NCI-H128 (cell line): ENCODE measurements around the gene DARS2.
"Not testable (repeated sequence)": the region's sequence is repeated elsewhere in the genome, so short reads cannot be mapped to it uniquely, and the experiment has no call there.

Source experiments
- DNase-seq: peaks from one replicate; lab custom pipeline; 2025; ENCODE audit not compliant: unreplicated experiment; lab: John Stamatoyannopoulos, UW

Gene DARS2

DNA sequence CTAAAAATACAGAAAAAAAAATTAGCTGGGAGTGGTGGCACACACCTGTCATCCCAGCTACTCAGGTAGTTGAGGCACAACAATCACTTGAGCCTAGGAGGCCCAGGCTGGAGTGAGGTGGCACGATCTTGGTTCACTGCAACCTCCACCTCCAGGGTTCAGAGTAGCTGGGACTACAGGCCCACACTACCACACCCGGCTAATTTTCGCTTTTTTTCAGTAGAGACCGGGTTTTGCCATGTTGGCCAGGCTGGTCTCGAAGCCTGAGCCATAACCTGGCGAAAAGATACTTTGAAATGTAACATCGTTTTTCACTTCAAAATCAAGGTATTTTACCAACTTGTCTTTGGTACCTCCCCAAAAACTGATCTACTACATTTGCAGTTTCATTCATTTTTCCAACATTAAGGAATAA is 37.3 kb downstream of the DARS2 start:
- no peak for DNase-seq

- not testable (repeated sequence) for DNase-seq
Observed at GRCh38 chr1:173862146-173862768, 37.8 kb downstream of the DARS2 start.

- DNase-seq, result no peak
Observed at GRCh38 chr1:173862769-173863223, 38.3 kb downstream of the DARS2 start.

GRCh38 chr1:173863224-173864161 is 39.0 kb downstream of the DARS2 start:
- no peak for DNase-seq

- no peak for DNase-seq
Observed at GRCh38 chr1:173864179-173864867, 39.9 kb downstream of the DARS2 start.

DNA sequence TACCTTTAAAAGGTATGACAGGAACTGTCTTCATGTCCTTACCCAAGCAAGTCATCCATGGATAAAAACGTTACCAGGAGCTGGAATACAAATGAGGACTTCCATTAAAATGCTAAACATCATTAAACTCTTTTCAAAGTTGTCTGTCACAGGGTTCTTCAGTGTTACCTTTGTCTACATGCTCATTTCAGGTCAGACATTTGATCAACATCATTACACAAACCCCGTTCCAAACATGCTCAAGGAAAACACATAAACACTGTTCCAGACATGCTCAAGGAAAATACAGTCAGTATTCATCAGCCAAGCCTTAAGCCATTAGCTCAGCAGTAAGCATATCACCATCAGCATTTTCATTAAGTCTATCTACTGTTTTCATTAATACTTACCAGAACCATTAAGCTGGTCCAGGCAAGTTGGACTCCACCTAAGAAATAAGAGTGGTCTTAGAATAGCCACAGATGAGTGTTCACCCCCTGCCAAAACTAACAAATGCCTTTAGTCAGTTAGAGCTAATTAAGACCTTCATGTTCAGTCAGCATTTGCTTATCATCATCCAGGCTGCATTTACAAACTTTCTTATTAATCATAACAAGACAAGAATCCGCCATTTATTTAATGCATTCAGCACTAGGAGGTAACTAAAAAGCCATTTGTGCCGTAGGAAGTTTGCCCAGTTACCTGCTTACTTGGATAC is 41.1 kb downstream of the DARS2 start:
- no peak for DNase-seq

- DNase-seq, result no peak
Observed at GRCh38 chr1:173866413-173867115, 42.1 kb downstream of the DARS2 start.

GRCh38 chr1:173867141-173867752 is 42.8 kb downstream of the DARS2 start:
- DNase-seq, result no peak

GRCh38 chr1:173867753-173868265 is 43.3 kb downstream of the DARS2 start, which contains the start of gene GAS5:
Gene GAS5, minus strand, starts transcription at chr1:173867989.
- peak; percentile 99 for DNase-seq

- peak; percentile 68 for DNase-seq
Observed at GRCh38 chr1:173868266-173869020, 44.0 kb downstream of the DARS2 start, which contains the start of gene ZBTB37. Gene ZBTB37, plus strand, starts transcription at chr1:173868380. Its CDS starts 1,846 bp downstream, at chr1:173870226.

GRCh38 chr1:173869021-173869359 is 44.5 kb downstream of the DARS2 start:
- DNase-seq, result no peak

DNA sequence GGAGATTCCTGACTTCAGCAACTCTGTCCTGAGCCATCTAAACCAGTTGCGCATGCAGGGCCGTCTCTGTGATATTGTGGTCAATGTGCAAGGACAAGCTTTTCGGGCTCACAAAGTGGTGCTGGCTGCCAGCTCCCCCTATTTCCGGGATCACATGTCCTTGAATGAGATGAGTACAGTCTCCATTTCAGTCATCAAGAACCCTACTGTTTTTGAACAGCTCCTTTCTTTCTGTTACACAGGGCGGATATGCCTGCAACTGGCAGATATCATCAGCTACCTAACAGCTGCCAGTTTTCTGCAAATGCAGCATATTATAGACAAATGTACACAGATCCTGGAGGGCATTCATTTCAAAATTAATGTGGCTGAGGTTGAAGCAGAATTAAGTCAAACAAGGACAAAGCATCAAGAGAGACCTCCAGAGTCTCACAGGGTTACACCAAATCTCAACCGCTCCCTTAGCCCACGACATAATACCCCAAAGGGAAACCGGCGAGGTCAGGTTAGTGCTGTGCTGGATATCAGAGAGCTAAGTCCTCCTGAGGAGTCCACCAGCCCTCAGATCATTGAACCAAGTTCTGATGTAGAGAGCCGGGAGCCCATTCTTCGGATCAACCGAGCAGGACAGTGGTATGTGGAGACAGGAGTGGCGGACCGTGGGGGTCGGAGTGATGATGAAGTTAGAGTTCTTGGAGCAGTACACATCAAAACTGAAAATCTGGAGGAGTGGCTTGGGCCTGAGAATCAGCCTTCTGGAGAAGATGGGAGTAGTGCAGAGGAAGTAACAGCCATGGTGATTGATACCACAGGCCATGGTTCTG is 46.0 kb downstream of the DARS2 start:
- DNase-seq, result no peak

DNA sequence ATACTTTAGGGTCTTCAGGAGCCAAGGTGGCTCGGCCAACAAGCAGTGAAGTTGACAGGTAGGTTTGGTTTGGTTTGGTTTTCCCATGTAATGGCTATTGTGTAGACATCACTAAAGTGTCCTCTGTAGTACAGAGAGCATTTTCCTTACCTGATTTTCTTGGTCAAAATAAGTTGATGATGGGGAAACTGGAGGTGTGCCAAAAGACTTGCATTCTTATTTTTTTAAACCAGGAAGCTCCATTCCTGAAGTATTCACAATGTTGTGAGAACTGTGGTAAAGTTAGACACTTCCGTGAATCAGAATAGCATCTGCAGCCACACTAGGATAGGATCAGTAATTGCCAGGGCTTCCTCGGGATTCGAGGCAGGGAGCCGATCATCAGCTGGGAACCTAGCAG is 46.6 kb downstream of the DARS2 start:
- no peak for DNase-seq

- DNase-seq, result no peak
Observed at GRCh38 chr1:173871500-173871899, 47.0 kb downstream of the DARS2 start.

DNA sequence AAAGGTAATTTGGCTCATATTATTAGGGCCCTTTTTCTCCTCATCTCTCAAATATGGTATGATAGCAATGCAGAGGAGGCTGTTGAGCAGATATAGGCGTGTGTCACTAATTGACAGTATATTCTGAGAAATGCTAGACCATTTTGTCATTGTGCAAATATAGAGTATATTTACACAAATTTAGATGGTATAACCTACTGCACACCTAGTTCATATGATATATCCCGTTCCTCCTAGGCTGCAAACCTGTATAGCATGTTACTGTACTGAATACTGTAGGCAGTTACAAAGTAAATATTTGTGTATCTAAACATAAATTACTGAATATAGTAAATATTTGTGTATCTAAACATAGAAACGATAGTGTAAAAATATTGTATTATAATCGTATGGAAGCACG is 52.3 kb downstream of the DARS2 start:
- no peak for DNase-seq

- no peak for DNase-seq
Observed at GRCh38 chr1:173878251-173878650, 53.8 kb downstream of the DARS2 start.

DNA sequence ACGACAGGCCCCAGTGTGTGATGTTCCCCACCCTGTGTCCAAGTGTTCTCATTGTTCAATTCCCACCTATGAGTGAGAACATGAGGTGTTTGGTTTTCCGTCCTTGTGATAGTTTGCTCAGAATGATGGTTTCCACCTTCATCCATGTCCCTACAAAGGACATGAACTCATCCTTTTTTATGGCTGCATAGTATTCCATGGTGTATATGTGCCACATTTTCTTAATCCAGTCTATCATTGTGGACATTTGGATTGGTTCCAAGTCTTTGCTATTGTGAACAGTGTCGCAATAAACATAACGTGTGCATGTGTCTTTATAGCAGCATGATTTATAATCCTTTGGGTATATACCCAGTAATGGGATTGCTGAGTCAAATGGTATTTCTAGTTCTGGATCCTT is 56.6 kb downstream of the DARS2 start:
- not testable (repeated sequence) for DNase-seq

DNA sequence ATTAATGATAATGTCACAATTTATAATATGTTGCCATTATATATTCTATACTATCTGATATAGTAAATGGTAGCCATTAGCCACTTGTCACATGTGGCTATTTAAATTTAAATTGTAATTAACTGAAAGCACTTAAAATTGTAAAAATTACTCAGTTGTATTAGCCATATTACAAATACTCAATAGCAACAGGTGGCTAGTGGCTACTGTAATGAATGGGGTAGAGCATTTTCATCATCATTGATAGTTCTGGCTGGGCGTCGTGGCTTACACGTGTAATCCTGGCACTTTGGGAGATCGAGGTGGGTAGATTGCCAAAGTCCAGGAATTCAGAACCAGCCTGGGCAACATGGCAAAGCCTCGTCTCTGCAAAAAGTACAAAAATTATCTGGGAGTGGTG is 60.2 kb downstream of the DARS2 start:
- no peak for DNase-seq
